Cortex of kidney (tissue), 1 donor: ENCODE data around the gene DLG2.
"Not testable (repeated sequence)": the region's sequence is repeated elsewhere in the genome, so short reads cannot be mapped to it uniquely, and the experiment has no call there.

Experiments used
- DNase-seq: peaks from one replicate; lab custom pipeline; 2025; lab: John Stamatoyannopoulos, UW

The DLG2 gene

DNA sequence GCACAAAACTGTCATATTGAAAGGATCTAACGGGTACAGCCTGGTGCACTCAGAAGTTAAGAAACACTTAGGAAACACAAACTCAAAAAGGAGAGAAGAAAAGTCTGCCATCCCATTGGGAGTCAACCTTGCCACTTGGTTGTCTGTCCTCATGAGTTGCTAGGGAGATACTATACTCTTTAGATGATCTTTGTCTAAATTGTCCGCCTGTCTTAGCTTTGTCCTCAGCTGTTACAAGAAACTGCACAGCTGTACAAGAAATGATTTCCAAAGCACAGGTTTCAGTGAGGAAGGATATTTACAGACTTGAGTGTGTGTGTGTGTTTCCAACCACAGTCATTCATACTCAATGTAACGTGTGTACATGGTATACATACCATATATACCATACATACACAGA lies 2171.8 kb downstream of the DLG2 start:
- no peak for DNase-seq

DNA sequence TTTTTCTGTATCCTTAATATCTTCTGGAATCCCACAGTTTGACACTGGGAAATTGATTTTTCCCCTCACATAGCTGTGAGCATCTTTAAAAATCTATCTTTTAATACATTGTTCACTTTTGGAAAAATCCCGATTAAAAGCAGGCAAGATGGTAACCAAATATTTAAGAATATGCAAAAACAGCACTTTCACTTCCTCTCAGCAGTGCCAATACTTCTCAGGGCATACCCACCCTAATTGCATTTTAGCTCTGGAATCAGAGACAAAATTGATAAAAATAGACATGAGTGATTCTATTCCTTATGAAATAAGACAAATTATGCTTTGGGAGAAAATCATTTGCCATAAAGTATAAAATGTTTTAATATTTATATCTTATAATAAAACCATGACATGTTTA lies 2172.5 kb downstream of the DLG2 start:
- no peak for DNase-seq

DNA sequence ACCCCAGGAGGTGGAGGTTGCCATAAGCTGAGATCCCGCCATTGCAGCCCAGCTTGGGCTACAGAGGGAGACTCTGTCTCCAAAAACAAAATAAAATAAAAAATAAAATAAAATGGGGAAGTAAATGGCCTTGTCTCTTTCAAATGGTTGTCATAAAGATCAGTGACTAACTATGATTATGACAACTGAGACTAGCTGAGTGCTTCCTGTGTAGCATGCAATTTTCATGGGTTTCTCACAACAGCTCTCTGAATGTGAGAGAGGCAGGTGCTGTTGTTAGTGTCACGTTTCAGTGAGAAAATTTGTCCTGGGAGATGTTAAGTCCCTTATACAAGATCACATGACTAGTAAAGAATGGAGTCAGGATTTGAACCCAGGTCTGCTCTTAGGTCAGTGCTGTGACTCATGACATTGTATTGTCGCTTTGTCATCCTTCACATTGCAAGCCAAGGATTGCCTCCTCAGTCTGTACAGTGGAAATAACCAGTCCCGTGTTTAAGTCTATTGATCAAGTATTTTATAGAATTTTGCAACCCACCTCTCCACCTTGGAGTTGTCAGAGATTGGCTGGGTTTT lies 2177.7 kb downstream of the DLG2 start:
- DNase-seq, result no peak

DNA sequence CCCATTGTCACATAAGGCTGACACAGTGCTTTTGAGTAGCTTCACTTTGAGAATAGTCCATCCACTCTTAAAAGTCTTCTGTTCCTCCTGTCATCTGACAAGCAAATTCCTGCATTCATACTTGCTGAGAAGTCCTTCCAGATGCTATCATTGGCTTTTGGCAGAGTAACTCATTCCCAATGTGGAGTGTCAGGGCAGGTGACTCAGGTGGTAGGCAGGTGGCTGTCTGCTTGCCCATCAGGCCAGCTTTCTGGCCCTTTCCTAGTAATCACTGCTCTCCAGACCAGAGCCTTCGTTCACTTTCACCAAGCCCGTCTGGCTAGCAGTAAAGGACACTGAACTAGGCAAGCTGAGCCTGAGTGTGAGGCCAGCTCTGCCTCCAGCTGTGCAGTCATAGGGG lies 2178.5 kb downstream of the DLG2 start:
- DNase-seq, result no peak

DNA sequence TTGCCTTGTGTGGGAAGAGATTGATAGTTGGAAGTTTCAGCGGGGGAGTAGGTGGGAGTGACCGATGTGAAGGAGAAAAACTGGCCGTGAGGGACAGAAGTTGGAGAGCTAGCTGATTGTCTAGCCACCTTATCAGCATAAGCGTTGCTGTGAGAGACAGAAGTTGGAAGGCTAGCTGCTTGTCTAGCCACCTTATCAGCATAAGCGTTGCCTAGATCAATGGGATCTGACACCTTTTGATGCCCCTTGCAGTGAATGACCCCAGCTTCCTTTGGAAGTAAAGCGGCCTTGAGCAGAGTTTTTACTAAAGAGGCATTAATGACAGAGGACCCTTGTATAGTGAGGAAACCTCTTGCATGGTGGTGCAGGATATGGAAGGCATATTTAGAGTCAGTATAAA lies 2183.3 kb downstream of the DLG2 start:
- not testable (repeated sequence) for DNase-seq

DNA sequence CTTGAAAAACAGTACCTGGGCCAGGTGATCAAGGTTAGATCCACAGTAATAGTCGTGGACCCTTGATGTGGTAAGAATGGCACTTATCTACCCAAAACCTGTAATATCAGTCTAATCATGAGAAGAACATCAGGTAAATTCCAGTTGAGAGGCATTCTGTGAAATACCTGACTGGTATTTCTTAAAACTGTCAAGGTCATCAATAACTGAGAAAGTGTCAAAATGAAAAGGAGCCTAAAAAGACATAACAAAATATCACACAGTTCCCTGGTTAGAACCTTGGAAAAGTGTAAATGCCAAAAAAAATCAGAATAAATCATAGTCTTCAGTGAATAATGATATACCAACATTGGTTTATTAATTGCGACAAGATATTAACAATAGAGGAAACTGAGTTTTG lies 2185.5 kb downstream of the DLG2 start:
- DNase-seq, result no peak

DNA sequence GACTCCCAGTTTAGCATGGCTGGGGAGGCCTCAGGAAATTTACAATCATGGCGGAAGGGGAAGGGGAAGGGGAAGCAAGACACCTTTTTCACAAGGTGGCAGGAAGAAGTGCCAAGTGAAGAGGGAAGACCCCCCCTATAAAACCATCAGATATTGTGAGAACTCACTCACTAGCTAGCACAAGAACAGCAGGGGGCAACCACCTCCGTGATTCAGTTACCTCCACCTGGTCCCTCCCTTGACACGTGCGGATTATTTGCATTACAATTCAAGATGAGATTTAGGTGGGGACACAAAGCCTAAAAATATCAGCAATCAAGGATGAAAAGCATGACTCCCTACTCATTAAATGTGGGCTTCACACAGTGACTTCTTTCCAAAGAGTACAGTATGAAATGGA lies 2186.0 kb downstream of the DLG2 start:
- no peak for DNase-seq

DNA sequence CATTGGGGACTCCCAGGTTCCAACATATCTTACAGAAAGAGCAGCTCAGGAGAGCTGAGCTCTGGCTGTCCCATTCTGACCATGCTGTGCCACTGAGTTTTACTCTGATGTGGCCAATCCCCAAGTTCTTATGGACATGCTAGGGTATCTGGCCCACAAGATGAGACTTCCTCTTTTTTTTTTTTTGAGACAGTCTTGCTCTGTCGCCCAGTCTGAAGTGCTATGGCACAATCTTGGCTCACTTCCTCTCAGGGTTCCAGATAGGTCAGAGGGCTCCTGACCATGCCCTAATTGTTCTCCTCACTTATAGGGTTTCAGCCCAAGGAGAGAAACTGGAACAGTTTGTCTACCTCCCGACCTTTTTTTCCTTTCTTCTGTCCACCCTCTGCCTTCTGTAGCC lies 2188.7 kb downstream of the DLG2 start:
- no peak for DNase-seq

DNA sequence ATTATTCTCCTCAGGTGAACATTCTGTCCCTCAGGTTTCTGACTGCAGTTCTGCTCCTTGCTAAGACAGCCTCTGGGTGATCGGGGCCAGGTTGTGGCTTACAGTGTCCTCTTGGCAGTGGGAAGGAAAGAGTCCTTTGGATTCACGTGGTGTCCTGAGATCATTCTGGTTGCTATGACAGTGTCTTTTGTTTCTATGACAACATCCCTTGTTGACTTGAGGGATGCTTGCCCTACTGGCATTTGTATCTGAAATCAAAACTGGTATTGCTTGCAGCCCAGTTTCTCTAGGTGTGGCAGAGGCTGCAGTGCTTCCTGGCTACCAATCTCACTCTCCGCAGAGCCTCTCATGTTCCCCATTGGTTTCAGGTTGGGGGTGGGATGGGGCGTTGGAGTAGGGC lies 2189.2 kb downstream of the DLG2 start:
- no peak for DNase-seq

DNA sequence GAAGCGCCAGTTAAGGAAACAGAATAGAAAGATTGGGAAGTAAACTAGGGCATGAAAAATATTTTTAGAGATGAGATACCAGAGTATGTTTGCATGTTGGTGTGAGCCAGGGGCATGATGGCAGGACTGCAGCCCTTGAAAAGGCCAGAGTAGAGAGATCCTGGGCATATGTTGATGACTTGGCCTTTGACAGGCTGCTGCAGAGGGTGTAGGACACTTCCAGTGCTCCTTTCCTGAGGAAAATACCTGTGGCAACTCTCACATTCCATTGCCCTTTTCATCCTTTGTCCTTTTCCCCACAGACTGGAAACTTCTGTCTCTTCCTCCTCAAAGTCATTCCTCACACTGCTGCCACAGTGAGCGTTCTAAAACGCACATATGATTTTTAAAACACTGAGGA lies 2190.3 kb downstream of the DLG2 start:
- no peak for DNase-seq

DNA sequence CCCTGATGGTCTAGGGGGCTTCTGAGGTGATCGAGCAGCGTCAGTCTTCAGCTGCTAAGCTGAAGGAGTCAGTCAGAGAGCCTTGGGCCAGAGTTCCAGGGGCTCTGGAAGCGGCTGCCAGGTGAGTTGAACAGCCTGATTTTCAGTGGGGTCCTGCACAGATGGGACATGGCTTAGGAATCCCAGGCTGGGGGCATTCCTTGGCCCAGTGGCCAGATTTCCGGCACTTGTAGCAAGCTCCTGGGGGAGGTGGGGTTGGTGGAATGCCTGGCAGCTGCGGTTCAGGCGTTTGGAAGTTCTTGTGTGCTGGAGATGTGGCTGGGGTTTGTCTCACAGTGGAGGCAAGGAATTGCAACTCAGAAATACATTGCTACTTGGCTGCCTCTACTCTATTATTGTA lies 2192.3 kb downstream of the DLG2 start:
- DNase-seq, result not testable (repeated sequence)

DNA sequence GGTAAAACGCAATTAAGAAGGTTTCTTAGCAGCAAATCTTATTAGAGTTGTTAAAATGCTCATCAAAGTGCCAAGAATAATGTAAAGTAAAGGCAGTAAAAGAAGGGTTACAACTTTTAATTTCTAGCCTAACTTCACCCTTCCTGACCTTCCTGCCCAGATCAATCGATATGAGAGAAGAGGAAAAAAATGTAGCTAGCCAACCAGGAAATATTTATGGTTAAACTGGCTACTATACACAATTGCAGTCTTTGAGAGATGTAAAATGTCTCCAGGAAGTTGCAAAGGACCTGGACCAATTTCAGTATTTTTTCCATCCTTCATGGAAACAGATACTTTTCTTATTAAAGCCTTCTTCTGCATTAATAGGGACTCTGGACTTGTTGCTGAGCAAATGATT lies 2199.2 kb downstream of the DLG2 start:
- DNase-seq, result no peak

DNA sequence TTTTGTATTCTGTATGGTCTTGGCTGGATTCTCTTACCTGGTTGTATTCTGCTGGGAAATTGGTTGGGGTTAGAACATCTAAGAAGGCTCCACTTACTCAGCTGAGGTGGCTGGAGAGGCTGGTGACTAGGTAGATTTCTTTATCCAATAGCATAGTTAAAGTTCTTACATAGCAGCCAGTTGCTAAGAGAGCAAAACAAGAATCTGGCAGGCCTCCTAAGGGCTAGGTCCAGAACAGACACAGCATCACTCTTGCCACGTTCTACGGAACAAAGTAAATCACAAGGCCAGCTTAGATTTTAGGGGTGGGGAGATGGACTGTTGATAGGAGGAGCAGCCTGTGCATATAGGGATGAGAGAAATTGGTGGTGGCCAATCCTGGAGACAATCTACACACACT lies 2199.6 kb downstream of the DLG2 start:
- no peak for DNase-seq

DNA sequence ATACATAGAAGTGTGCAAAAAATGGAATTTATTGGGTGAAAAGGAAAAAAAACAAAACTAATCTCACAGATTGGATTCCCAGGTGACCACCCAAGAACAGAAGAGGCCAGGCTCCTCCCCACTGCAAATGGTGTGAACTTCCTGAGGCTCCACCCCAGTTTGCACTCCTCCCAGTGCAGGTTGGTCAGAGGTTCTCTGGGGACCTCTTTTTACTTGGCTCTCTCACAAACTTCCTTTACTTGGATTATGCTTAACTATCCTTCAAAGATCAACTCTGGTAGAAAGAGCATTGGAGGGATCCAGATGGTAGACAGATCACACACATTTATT lies 2202.0 kb downstream of the DLG2 start:
- no peak for DNase-seq

DNA sequence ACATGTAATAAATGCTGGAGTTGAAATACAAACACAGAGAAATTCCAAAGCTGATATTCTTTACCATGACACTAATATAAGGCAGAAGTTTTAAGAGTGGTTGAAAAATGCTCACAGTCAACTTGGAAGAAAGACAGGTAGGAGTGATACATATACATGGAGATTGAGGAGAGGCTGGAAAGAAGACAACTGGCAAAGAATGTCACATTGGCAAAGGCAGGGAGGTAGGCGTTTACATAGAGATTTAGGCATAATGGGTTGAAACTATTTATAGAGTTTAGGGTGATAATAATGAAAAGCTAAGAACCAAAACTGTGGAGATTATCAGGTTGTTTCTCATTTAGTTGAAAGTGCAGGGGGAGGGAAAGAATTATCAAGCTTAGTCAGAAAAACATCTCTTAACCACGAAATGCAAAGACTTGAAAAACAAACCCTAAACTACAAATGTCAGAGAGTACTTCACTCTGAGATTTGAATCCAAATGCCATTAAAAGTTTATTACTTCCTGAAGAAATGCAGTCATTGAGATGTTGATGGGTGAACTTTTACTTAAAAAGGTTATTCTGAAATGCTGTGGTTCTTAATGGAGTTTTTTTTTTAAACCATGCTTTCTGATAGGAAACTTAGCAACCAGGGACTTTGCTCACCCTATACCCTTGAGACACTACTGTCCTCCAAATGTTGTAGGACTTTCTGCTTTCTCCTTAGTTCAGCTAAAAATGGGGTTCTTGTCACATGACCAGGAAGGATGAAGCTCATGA lies 2202.6 kb downstream of the DLG2 start:
- DNase-seq, result no peak

DNA sequence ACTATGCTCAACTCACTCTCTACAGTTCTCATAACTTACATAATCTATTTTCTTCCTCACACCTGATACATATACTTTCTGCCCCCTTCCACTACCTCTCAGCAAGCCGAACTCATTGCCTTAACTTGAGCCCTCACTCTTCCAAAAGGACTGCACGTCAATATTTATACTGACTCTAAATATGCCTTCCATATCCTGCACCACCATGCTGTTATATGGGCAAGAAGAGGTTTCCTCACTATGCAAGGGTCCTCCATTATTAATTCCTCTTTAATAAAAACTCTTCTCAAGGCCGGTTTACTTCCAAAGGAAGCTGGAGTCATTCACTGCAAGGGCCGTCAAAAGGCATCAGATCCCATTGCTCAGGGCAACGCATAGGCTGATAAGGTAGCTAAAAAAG lies 2204.5 kb downstream of the DLG2 start:
- DNase-seq, result not testable (repeated sequence)

DNA sequence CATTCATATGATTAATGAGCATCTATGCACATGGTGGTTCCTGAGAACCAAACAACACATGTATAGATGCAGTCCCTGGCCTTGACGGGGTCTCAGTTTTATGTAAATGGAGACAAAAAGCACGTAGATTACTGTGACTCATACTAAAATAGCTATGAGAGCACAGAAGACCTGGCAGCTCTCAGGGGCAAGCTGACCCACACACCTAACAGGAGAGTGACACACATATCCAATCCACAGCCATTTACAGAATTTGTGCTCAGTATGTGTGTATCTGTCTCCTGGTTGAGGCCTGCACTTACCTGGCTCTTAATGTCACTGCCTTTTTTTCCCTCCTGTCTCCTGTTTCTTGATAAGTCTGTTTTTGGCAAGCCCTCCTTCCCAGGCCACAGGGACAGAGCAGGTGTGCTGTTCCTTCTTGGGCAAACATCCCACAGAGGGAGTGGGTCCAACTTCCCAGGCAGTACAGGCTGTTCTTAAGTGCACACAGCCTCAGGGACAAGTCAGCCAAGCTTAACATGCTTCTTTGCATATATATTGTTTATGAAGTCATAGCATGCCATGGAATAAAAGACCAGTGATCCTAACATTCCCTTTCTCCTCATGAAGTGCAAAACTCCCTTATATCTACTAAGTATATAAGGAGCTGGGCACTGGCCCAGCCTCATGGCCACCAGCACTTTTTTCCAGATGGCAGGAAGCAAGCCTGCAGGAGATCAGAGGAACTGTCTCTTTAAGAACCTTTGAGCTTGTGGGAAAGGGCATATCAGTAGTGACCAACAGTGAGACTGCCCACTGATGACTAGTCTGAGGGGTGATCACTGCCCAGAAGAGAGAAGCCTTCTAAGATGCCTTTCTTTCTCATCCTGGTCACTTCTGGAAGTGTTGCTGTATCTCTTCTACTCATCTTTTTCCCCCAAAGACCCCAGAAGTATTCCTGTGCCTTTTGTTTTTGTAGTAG lies 2216.3 kb downstream of the DLG2 start:
- DNase-seq, result no peak

DNA sequence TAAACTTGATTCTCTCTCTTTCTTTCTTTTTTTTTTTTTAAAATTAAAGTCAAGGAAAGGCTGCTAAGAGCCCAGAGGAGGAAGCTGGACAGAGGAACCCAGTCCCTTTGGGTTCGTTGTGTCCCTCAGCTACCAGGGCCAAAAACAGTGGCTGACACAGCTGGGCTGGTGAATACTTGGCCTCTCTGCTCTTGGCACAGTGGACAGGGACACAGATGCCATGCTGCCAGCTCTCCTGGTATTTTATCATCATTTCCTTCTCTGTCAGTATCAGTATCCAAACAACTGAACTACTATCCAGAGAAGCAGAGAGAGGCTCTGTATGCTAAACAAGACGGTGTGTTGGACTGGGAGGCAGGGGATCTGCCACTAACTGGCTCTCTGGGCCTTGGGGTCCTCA lies 2217.3 kb downstream of the DLG2 start:
- DNase-seq, result no peak

DNA sequence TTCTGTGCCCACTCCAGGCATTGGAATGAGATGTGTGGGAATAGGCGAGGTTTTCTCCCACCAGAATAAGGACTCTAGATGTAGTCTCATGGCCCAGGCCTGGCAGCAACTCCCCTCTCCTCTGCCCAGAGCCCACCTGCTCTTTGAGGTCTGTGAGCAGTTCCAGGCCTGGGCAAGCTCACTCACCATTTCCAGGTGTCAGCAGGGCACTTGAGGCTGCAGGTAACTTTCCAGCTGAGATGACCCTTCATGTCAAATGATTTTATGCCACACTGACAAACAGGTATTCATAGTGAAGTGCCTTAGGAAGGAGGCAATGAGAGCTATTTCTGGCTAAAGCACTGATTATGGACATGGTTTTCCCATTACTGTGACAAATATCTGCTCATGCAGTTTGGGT lies 2217.7 kb downstream of the DLG2 start:
- no peak for DNase-seq

DNA sequence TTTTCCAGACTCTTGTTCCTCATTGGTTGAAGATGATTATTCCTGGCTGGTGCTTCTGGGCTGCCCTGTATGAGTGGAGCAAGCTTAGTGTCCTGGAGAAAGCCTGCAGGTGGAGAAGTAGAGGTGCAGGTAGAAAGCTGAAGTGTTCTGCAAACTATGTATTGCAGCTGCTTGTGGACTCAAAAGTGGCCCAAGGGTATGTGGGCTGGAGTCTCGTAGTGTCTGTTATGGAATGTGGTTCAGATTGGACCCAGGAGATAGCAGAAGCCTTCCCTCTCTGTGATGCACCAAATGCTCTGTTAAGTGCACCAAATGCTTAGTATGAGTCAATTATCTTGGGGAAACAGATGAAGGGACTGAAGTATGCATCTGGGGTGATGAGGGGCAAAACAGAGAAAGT lies 2218.2 kb downstream of the DLG2 start:
- no peak for DNase-seq
